GM12873 (cell line): ENCODE measurements around the gene SLC35A1.

Source experiments
- TF ChIP-seq, protein P1 (sequence below): IDR thresholded peaks from 2 replicates; pipeline ENCODE4 v1.5.1; 2012; ENCODE audit warnings: low read depth, mild to moderate bottlenecking, moderate library complexity, low read length, control low read depth; ENCODE audit not compliant: insufficient read depth; ENCODE audit errors: missing control alignments

Gene SLC35A1, protein sequence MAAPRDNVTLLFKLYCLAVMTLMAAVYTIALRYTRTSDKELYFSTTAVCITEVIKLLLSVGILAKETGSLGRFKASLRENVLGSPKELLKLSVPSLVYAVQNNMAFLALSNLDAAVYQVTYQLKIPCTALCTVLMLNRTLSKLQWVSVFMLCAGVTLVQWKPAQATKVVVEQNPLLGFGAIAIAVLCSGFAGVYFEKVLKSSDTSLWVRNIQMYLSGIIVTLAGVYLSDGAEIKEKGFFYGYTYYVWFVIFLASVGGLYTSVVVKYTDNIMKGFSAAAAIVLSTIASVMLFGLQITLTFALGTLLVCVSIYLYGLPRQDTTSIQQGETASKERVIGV

DNA sequence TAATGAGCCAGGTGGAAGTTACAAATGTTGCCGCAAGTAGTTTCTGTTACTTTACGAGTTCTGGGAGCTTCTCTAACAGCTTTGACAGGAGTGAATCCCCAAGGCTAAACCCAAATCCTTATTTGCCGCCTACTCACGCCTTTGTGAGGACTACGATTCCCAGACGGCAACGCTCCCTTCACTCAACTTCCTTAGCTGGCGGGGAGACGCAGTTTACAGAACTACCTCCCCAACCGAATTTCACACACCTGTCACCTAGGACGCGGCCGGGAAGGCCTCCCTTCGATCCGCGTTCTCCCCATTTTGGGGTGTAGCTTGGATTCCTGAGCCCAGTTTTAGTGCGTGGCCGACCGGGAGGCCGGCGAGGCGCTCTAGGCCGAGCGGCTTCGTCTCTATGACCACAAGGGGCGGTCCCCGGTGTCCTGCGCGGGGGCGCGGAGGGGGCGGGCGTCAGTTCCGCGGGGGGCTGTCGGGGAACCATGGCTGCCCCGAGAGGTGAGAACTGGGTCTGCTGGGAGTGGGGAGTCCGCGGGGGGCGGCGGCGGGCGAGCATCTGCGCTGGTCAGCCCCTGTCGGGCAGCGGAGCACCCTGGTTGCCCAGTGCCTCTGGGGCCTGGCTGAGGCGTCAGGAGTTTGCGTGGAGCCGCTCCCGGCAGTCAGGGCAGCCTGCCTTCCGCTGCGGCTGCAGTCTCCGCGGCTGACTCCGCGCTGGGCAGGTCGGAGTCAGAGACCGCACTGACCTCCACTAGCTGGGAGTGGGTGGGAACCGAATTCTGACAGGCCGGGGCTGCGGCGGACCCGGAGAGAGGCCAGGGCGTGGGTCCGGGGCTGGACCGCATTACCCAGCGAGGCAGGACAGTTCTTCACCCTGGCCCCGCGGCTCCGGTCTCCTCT, at the start of gene SLC35A1:
Gene SLC35A1, plus strand, starts transcription at position 450 of the 894 bp plus-strand sequence. Its CDS starts 30 bp downstream, at position 480.
- TF ChIP-seq, protein P1, sequence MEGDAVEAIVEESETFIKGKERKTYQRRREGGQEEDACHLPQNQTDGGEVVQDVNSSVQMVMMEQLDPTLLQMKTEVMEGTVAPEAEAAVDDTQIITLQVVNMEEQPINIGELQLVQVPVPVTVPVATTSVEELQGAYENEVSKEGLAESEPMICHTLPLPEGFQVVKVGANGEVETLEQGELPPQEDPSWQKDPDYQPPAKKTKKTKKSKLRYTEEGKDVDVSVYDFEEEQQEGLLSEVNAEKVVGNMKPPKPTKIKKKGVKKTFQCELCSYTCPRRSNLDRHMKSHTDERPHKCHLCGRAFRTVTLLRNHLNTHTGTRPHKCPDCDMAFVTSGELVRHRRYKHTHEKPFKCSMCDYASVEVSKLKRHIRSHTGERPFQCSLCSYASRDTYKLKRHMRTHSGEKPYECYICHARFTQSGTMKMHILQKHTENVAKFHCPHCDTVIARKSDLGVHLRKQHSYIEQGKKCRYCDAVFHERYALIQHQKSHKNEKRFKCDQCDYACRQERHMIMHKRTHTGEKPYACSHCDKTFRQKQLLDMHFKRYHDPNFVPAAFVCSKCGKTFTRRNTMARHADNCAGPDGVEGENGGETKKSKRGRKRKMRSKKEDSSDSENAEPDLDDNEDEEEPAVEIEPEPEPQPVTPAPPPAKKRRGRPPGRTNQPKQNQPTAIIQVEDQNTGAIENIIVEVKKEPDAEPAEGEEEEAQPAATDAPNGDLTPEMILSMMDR: no peak

DNA sequence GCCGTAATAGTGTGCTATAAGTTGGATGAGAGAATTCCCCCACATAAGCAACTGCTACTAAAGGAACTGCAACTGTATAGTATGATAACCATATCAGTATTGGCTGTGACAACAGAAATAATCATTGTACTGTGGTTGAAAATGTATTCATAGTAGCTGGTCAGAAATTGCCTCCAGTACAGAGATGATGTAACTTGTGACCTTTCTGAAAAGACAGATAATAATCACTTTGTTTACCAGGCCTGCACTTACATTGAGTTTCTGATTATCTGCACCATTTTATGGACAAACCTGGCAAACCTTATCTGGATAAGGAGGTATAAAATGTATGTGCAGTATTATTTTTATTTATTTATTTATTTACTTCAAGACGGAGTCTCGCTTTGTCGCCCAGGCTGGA, 46.0 kb upstream of the SLC35A1 start:
- TF ChIP-seq, protein P1: no peak

DNA sequence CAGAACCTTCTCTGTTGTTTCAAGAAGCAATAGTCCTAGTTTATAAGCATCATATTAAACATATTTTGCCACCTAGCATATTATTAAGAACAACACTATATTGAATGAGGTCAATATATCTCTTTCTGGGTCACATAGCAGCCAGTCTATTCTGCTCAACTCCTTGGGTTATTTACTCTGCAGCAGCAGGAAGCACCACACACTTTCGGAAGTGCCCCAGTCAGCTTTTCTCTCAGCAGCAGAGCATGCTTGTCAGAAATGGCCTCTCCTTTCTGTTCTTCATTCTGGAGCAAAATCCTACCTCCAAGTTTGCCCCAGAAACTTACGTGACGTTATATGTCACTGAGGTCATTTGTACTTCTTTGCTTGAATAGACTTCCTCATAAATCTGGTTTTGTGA, 42.3 kb upstream of the SLC35A1 start:
- TF ChIP-seq, protein P1: no peak

DNA sequence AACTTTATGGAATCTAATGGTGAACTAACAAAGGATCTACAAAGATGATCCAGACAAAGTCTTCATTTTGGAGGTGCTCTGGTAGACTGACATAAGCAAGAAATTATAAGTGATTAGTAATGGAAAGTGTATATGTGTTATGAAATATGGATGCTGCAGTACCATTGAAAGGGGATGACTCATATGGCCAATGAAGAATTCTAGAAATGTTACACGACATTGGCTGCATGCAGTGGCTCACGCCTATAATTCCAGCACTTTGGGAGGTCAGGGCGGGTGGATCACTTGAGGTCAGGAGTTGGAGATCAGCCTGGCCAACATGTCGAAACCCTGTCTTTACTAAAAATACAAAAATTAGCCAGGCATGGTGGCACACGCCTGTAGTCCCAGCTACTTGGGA, 41.5 kb upstream of the SLC35A1 start:
- TF ChIP-seq, protein P1: no peak

DNA sequence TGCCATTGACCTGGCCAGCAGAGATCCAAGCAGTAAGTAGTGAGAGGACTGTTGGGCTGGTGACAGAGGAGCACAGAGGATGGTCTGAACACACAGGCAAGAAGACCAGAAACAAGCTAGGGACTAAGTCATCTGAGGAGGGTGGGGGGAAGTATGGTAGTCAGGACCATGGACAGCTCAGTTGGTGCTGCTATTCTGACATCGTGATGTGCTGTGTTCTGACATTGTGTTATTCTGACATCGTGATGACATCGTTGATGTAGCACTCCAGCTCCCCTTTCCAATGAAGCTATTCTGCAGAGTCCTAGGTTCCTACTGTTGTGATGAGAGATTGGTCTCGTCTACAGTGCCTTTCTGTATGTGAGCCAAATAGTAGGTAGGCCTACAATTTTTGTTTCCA, 36.3 kb upstream of the SLC35A1 start:
- TF ChIP-seq, protein P1: no peak

DNA sequence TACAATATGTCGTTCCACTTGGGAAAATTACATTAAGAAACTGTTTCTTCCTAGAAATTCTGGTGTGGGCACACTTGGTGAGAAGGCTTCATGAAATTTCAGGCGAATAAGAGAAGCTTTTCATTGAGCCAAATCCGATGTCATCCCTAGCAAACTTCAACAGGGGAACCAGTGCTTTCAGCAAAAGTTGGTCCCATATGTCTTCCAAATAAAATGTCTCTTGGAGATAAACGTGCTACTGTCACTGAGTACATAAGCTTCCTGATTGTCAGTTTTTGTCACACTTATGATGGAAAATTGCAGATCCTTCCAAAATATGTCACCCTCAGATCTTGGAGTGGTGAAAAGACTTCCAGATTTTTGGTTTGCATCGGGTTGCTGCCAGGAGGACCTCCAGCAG, 31.1 kb upstream of the SLC35A1 start:
- TF ChIP-seq, protein P1: no peak

DNA sequence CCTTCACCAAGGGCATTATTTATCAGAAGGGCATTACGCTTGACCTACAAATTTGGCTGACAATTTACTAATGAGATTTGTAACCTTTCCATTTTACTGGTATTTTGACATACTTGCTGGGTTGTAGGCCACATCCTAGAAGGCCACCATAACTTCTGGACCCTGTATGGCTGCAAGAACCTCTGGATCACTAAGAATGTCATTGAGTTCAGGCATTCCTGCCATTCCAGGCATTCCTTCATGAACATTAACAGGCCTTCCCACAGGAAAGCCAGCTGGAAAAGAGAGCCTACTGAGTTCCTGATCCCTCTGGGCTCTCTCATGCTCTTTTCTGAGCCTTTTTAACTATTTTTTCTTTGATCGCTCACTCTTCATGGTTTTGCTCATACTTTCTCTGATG, 28.4 kb upstream of the SLC35A1 start:
- TF ChIP-seq, protein P1: no peak
